HG03060 (cell line): ENCODE results near the gene DCTPP1.

Experiments used
- ATAC-seq: cut with Tn5 transposase; IDR thresholded peaks from one replicate; pipeline ENCODE4 v1.9.1; 2021; ENCODE audit warnings: low read depth, moderate number of reproducible peaks; ENCODE audit not compliant: unreplicated experiment

DCTPP1 gene

GRCh38 chr16:30383521-30383920 is 46.3 kb downstream of the DCTPP1 start:
- ATAC-seq: no peak

- ATAC-seq: no peak
Observed at GRCh38 chr16:30382111-30382881, 47.5 kb downstream of the DCTPP1 start, which contains the start of gene SEPTIN1. Gene SEPTIN1 (minus strand): TSS chr16:30382561. CDS start chr16:30382542, 19 bp downstream.

- ATAC-seq: no peak
Observed at GRCh38 chr16:30381291-30382041, 48.4 kb downstream of the DCTPP1 start.

GRCh38 chr16:30380803-30381208 is 49.0 kb downstream of the DCTPP1 start:
- no peak for ATAC-seq

DNA sequence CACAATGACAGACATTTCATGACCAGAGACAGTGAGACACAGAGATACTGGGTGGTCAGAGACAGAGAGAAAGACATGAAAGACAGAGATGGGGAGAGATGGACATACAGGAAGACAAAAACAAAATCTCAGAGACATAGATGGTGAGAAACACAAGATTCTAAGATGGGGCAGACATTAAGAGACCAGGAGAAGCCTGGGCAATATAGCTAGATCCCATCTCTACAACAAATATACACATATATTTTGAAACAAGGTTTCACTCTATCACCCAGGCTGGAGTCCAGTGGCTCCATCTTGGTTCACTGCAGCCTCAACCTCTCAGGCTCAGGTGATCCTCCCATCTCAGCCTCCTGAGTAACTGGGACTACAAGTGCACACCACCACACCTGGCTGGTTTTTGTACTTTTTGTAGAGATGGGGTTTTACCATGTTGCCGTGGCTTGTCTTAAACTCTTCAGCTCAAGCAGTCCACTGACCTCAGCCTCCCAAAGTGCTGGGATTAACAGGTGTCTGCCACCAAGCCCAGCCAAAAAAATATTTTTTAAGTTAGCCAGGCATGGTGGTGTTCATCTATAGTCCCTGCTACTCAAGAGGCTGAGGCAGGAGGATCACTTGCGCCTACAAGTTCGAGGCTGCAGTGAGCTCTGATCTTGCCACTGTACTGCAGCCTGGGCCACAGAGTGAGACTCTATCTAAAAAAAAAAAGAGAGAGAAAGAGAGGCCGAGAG is 49.6 kb downstream of the DCTPP1 start:
- ATAC-seq: no peak

DNA sequence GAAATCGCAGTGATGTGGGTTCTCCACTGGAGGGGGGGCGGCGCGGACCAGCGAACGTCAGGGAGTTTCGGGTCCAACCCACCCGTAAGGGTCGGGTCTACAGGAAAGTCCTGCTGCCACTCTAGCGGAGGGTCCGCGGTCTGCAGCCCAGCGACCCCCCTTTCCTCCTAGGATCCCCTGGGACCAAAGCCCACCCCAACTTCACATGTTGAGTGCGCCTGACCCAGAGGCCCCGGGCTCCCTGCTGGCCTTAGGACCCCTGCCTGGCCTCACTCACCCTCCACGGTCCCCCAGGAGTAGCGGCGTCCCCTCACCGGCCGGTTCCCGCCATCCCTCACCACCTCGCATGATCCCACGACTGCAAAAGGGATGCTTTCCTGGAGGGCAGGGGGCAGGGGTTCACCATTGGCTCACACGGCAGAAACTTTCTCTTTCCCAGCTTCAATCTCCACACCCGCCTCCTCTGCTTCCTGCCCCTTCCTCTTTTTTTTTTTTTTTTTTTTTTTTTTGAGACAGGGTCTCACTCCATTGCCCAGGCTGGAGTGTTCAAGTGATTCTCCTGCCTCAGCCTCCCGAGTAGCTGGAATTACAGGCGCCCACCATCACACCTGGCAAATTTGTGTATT is 50.6 kb downstream of the DCTPP1 start:
- ATAC-seq: no peak

DNA sequence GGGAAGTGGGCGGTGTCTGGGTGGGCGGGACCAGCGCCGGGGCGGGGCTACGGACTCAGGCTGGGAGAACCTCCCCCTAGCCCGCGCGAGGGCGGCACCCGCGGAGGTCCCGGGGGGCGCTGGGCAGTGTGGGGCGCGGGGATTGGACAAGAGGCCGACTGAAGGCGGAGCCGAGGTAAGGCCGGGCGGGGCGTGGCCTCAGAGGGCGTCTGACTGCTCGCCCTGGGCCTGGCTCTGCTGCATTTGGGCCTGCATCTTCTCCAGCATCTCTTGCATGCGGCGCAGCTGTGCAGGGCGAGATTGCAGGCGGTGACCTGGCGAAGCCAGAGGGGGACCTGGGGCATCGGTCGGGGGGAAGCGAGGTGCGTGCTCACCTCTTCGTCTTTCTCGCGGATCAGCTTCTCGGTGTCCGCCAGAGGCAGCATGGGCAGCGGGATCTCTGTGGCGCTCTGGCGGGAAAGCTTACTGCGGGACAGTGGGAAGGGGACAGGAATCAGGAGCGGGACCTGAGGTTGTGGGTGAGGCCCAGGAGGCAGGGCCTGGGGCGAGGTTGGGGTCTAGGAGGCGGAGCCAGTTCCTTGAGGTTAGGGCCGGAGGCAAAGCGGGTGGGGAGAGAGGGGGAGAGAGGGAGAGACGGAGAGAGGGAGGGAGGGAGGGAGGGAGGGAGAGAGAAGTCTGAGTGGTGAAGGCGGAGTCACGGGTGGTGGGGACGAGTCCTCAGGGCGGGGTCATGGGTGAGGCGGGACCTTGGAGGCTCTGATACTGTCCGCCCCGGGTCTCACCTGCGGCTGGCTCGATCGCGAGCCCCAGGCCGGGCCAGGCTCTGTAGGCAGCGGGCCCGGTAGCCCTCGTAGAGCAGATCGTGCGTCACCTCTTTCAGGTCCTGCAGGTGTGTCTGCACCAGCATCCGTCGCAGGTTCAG is 51.3 kb downstream of the DCTPP1 start:
- ATAC-seq: peak; percentile 55

- ATAC-seq: peak; percentile 25
Observed at GRCh38 chr16:30377812-30378235, 52.0 kb downstream of the DCTPP1 start.

DNA sequence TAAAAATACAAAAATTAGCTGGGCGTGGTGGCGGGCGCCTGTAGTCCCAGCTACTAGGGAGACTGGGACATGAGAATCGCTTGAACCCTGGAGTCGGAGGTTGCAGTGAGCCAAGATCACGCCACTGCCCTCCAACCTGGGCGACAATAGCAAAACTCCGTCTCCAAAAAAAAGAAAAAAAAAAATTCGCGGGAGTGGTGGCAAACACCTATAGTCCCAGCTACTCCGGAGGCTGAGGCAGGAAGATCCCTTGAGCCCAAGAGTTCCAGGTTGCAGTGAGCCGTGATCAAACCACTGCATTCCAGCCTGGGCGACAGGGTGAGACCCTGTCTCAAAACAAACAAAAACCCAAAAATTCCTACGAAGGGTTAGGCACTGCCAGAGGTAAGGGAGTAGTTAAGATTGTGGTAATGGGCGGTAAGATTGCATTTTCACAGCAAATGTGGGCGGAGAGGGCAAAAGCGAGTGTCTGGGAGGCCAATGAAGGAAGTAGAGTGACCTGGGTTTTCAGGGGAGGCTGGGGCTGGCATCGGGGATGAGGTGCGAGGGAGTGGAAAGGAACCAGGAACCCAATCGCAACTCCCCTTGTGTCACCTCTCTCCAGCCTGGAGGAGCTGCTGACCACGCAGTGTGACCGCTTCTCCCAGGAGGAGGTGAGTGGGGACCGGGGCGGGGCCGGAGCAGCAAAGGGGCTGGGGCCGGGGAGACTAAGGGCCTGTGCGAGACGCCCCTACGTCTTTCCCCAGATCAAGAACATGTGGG is 52.6 kb downstream of the DCTPP1 start:
- ATAC-seq: no peak

DNA sequence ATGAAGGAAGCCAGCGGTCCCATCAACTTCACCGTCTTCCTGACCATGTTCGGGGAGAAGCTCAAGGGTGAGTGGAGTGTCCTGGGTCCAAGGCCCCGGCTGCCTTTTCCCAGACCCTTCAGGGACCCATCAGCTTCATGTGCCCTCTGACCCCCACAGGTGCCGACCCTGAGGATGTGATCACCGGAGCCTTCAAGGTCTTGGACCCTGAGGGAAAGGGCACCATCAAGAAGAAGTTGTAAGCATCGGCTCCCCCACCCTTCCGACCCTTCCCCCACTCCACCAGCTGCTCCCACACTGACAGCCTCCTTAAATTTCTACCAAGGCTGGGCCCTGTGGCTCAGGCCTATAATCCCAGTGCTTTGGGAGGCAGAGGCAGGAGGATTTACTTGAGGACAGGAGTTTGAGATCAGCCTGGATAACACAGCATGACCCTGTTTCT is 53.3 kb downstream of the DCTPP1 start:
- no peak for ATAC-seq

GRCh38 chr16:30375864-30376263 is 54.0 kb downstream of the DCTPP1 start:
- ATAC-seq: no peak

DNA sequence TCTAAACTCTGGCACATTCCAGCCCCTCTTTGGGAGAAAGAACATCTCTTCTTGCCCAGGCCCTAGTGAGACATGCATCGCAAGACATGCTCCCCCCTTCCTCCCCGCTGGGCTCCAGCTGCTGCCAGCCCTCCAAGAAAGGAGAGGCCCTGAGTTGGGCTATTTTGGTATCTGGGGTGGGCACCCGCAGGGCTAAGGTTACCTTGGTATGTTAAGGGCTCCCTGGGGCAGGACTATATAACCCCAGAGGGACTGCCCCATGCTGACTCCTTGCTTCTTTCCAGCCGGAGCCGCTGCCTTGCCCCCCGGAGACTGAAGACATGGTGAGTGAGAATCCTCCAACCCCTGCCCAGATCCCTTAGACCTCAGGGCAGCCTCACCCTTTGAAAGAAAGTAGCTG is 55.3 kb downstream of the DCTPP1 start, which contains the start of gene MYL11:
TSS of gene MYL11 (plus strand) at position 265 of the 400 bp plus-strand sequence. CDS start at position 321, 56 bp downstream.
- ATAC-seq: no peak
